HG02571 (cell line): Measurements from ENCODE around the gene GRID1.

Source experiments
- ATAC-seq: cut with Tn5 transposase; IDR thresholded peaks from one replicate; pipeline ENCODE4 v1.9.1; 2021; ENCODE audit warnings: mild to moderate bottlenecking, moderate library complexity; ENCODE audit not compliant: unreplicated experiment

Gene GRID1

DNA sequence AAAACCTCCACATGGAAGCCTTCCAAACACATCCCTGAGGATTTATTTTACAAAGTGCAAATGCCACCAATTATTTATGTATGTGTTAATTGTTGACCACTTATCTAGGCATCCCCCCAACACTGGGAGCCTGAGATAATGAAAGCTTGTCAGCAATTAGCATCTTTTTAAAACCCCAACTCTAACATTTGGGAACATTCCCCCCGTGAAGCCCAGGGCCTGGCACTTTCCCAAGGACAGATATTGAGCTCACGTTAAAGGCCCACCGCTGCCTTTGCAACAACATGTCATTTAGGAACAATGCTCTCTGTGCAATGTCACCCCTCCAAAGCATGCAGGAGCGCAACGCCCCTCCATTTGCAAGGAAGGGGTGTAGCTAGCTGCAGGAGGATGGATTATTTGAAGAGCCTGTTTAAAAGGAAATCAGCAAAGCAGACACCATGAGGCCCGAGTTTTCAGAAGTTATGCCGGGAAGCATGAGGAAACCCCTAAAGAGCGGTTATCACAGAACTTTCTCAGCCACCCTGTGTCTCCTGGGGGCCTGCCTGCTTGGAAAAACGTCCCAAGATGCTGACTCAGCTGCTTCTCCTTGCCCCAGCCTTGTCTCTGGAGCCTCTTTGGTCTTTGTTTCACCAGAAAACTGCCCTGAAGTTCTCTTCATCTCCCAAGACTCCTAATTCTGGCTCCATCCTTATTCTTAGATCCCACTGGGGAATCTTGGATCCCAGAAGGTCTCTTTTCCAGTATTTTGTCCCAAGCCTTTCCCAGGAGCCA, 444.1 kb downstream of the GRID1 start:
- no peak for ATAC-seq

DNA sequence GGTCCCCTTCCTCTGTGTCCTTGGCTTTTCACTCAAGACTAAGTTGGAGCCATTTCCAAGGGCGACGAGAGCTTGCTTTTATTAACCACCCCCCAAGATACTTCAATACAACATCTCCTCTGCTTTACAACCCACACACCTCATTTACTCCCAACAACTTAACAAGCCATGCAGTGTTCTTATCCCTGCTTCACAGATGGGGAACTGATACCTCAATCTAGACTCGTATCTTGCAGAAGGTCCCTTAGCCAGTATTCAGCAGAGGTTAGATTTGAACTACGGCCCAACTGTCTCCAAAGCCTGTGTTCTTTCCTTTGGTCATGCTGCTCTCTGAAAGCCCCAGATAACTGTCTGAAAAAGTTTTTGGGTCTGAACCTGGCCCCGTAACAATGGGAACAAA, 444.8 kb downstream of the GRID1 start:
- no peak for ATAC-seq

- no peak for ATAC-seq
These were observed 446.3 kb downstream of the GRID1 start for GRCh38 chr10:85920311-85920710.

DNA sequence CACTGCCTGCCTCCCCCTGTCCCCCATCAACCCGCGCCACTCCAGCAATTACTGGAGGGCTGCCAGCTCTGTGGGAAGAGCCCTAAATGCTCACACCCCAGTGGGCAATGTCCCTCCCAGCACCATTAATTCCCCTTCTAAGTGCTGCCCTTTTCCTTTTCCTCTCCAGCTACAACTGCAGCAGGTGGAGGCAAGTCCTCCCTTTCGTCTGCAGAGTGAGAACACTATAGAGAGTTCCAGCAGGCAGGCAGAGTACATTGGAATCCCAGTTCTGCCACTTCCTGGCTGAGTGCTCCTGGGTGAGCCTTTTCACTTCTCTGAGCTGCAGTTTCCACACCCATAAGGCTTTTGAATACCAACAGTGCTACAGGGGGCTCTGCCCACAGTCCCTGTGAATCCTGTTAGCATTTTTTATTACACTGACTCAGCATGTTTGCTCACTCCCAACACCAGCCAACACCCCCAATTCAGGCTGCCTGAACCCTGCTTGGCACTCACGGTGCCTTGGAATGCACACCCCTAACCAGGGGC, 447.0 kb downstream of the GRID1 start:
- no peak for ATAC-seq

DNA sequence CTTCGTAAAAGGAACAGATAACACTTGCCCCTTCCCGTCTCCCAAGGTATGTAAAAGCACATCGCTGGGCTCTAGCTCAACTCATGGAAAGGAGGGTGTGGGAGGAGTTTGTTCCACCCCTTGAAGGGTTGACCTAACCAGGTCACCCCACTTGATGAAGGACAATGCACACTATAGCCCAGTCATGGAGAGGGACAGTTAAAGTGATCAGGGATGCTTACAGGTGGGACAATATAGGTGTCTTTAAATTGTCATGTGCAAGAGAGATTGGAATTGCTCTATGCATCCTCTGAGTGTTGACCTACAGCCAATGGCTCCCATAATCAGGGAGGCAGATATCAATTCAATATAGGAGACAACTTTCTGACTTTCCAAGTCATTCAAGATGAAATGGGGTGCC, 448.2 kb downstream of the GRID1 start:
- ATAC-seq = no peak

GRCh38 chr10:85917601-85918000, 449.0 kb downstream of the GRID1 start:
- no peak for ATAC-seq

DNA sequence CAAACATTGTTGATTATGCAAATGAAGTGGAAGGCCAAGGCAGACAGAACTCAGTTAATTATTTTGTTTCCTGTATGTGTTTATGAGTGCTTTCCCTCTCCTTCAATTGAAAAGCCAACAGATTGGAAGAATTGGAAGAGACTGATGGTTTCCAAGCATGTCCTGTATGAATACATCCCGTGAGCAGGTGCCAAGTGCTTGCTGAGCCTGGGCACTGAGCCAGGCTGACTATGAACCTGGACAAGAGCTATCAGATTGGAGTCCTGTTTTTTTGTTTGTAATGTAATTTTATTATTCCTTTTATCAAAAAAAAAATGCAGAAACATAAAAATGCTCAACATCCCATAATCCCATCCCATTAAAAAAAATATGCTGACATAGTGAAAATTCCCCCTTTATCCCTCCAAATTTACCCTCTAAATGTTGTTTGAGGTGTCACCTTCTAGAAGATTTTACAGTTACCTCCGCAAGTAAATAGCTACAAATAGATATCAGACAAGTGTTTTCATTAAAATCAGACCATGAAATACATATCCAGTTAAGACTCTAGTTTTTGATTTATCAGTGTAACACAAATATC, 449.5 kb downstream of the GRID1 start:
- ATAC-seq = no peak

- ATAC-seq = no peak
These were observed 450.3 kb downstream of the GRID1 start for GRCh38 chr10:85916286-85916685.

DNA sequence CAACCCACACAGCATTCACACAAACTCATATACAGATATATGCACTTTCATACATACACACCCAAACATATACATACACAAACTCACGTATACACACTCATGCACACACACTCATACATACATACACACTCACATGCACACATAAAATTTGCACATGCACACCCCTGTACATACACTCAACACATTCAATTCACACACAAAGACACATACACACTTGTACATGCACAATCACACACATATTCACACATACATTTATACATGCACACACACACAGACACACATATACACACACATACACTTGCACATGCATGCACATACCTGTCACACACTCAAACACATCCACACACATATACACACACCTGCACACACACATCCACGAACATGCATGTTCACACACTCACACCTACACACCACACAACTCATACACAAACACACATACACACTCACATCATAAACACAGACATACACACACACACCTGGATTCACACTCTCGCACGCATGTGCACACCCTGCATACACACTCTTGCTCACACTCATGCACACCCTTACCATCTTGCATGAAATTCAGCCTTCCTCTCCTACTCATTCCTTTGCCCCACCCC, 451.2 kb downstream of the GRID1 start:
- ATAC-seq = no peak

DNA sequence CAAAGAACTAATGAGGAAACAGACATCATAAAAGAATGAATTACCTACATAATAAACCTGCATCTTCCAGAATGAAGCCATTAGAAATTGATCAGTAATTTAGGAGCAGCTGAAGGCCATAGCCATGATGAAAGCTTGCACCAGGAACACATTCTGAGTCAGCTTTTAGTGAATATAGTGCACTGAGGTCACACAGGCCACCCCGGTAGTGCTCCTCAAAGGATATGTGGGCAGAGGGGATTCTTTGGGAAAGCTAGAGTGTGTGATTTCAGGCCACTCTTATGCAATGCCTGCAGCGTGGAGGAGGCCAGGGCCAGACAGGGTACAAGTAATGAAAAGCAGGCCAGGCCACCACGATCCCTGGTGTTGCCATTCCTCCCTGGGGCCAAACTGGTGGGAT, 451.9 kb downstream of the GRID1 start:
- ATAC-seq = no peak

DNA sequence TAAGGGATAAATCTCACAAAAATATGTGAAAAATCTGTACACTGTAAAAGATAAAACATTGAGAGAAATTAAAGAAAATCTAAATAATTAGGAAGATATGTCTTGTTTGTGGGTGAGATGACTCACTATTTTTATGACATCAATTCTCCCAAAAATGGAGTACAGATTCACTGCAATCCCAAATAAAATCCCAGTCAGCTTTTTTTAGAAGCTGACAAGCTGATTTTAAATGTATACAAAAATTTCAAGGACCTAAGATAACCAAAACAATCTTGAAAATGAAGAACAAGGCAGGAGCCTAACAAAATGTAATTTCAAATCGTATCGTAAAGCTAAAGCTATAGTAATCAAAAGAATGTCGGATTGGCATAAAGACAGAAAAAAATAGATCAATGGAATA, 458.1 kb downstream of the GRID1 start:
- ATAC-seq = no peak

DNA sequence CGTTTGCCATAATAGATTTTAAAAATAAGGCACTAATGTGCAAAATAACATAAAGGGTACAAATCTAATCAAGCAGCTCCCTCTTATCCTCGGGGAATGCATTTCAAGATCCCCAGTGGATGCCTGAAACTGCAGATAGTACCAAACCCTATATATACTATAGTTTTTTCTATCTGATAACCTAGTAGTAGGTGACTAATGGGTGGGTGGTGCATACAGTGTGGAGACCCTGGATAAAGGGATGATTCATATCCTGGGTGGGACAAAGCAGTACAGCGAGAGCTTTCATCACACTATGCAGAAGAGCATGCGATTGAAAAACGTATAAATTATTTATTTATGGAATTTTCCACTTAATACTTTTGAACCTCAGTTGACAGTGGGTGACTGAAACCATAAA, 464.5 kb downstream of the GRID1 start:
- no peak for ATAC-seq

DNA sequence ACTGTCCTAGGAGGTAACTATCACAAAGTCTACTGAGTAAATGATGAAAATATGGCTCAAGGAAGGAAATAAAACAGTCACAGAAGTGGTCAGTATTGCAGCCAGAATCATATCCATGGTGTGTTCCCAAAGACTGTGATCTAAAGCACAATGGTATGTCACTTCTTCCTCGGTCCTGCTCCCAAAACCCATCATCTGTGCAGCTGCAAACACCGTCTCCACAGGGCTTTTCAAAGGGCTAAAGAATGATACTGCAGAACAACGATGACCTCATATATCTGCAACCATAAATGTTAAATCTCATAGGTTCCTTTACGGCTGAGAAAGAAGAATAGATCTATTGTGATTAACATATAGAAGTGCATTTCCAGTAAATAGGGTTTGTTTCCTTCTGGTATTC, 465.0 kb downstream of the GRID1 start:
- no peak for ATAC-seq

DNA sequence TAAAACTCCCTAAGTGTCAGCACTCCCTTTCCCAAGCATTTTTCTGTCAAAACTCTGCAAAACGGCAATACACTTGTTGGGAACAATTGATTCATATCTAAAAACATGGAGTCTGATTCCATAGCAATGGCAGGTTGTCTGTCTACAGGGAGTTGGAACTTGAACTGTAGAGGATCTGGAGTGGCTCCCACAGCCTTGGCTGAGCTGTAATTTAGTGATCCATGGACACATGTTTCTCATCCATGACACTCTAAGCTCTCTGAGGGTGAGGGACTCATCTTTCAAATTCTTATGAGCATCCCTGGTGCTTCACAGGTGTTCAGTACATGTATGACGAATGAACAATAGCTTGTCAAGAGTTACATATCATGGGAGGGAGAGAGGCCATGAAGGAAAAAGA, 466.1 kb downstream of the GRID1 start:
- ATAC-seq = no peak

DNA sequence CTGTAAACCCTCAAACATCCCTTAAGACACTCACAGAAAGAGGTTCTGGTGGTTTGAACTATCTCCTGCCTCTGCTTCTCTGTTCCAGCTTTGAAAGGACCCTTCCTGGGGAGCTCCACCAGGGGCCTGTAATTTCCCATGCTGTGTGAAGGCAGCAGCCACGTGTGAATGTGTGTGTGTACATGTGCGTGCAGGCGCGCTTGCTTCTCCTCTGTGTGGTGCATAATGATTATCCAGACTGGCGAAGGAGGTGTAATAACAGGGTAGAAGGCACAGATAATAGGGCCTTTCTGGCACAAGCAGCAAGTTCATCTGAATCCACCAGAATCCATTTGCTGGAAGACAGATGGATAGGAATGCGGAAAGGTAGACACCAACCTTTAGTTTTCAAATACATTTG, 466.5 kb downstream of the GRID1 start:
- ATAC-seq = no peak

- ATAC-seq = no peak
These were observed 475.1 kb downstream of the GRID1 start for GRCh38 chr10:85891472-85891871.

DNA sequence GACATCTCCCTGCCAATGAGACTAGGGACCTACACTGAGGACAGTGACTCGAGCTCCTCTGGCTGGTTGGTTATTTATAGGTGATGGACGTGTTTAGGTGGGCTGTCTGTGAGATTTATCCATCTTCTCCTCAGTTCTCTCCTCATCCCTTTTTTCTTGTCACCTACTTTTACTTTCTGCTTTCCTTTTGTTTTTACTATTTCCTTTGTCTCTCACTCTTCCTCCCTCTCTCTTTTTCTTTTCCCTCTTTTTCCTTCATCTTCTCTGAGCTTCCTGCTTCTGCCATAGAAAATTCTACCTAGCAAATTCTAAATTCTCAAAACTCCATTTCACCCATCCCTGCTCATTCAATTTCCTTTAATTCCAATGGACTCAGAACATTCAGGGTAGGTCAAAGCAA, 478.0 kb downstream of the GRID1 start:
- ATAC-seq = no peak

- ATAC-seq = no peak
These were observed 478.6 kb downstream of the GRID1 start for GRCh38 chr10:85888004-85888403.

DNA sequence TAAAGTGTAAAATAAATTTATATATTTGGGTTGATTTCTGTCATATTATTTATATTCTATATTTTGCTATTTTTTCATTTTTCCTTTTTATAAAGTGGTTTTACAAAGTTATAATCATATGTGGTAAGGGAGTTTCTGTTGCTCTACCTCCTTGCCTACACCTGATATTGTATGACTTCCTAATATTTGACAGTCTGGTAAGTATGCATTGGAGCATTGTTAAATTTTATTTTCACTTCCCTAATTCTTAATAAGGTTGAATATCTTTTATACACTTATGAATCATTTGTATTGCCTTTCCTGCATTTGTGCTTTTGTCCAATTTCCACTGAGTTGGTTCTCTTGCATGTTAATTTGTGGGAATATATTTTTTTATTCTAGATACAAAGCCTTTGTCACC, 492.4 kb downstream of the GRID1 start:
- no peak for ATAC-seq

- no peak for ATAC-seq
These were observed 493.5 kb downstream of the GRID1 start for GRCh38 chr10:85873063-85873462.

DNA sequence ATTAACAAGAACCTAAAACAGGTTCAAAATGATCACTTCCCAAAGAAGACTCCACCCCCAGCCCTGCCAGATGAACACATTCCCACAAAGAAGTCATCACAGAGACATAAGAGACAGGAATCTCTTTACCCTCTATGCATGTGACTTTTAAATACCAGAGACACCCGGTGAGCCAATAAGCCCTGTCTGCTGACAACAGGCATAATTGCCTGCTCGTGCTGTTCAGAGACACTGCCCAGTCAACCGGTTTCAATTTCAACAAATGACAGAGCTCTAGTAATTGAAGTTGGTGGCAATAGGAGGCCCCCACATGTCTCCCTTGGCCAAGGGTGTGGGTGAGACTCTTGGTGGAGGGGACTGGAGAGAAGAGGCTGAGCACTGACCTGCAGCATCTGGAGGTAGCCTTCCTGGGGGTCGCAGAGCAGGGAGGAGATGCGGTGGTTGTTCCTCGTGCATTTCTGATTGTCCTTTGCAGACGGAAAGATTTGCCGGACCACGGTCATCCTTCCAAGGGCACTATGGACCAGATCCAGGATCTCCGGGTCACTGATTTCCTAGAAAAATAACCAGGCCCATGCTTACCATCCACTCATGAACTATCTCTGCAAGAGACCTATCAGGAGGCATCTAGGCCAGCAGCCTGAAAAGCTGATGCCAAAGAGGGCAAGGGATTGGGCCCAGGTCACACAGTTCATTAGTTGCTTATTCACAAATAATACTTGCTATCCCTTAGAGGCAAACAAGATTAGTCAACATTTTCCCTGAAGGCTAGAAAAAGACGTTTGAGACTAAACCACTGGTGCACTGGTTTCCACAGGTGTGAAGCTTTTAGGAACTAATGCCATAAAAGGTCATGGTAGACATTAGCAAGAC, 497.7 kb downstream of the GRID1 start:
- ATAC-seq = no peak
